BLaER1 treated with 17β-estradiol and CSF1 and Interleukin-3, amounts not matched to agents 10 nM and 100 nM (cell line): ENCODE results near the gene TRPV2.

Source experiments
- H3K27ac ChIP-seq, 11 experiments: shearing (Covaris generic); formaldehyde crosslinking; 2 replicates each; pipeline ENCODE4 v1.8.1; 2022
- H3K27me3 ChIP-seq, 11 experiments: shearing (Covaris generic); formaldehyde crosslinking; 2 replicates each; pipeline ENCODE4 v1.8.1; 2022
- H3K36me3 ChIP-seq, 11 experiments: shearing (Covaris generic); formaldehyde crosslinking; 2 replicates each; pipeline ENCODE4 v1.8.1; 2022
- H3K4me1 ChIP-seq, 10 experiments: shearing (Covaris generic); formaldehyde crosslinking; 2 replicates each; pipeline ENCODE4 v1.8.1; 2022
- H3K4me2 ChIP-seq, 11 experiments: shearing (Covaris generic); formaldehyde crosslinking; 2 replicates each; pipeline ENCODE4 v1.8.1; 2022
- H3K4me3 ChIP-seq, 10 experiments: shearing (Covaris generic); formaldehyde crosslinking; 2 replicates each; pipeline ENCODE4 v1.8.1; 2022
- H3K9ac ChIP-seq, 11 experiments: shearing (Covaris generic); formaldehyde crosslinking; 2 replicates each; pipeline ENCODE4 v1.8.1; 2022
- H3K9me3 ChIP-seq, 11 experiments: shearing (Covaris generic); formaldehyde crosslinking; replicated peaks in 1 of 11; 2 replicates each; pipeline ENCODE4 v1.8.1; 2022
- H4K20me1 ChIP-seq, 11 experiments: shearing (Covaris generic); formaldehyde crosslinking; 2 replicates each; pipeline ENCODE4 v1.8.1; 2022
- Cebpa-rat ChIP-seq, 11 experiments: shearing (Covaris generic); IDR thresholded peaks; 2 replicates each; pipeline ENCODE4 v1.8.1; 2022

The TRPV2 gene

GRCh38 chr17:16466407-16466806 lies 51.0 kb downstream of the TRPV2 start:
- Histone ChIP-seq H3K4me2 (no peak overlapping the region), H3K9me3 (no peaks in the 10 kb centered on the region), H3K27ac (no peak overlapping the region), H4K20me1 (peaks cover 0 to 78% (median 42%) of the 10 kb centered on the region in 11 experiments; a peak in 15 of 22 replicates), H3K36me3 (peaks cover 0 to 54% (median 26%) of the 10 kb centered on the region in 11 experiments; a peak in 18 of 22 replicates), H3K9ac (no peak overlapping the region), H3K4me1 (peaks cover 7 to 41% (median 32%) of the 10 kb centered on the region in 10 experiments; a peak in 19 of 20 replicates), H3K27me3 (no peaks in the 10 kb centered on the region), H3K4me3 (no peak overlapping the region)
- TF ChIP-seq Cebpa-rat (IDR thresholded peaks at IDR 0.05), result no peak

- H3K4me2 ChIP-seq, result no peak overlapping the region
- peaks cover 0 to 72% (median 36%) of the 10 kb centered on the region in 11 experiments; a peak in 15 of 22 replicates for H4K20me1 ChIP-seq
- H3K4me1 ChIP-seq, result peaks cover 7 to 43% (median 32%) of the 10 kb centered on the region in 10 experiments; a peak in 19 of 20 replicates
- H3K9me3 ChIP-seq, result no peaks in the 10 kb centered on the region
- no peak overlapping the region for H3K9ac ChIP-seq
- H3K27ac ChIP-seq, result no peak overlapping the region
- H3K4me3 ChIP-seq, result no peak overlapping the region
- H3K27me3 ChIP-seq, result no peaks in the 10 kb centered on the region
- no peak for TF ChIP-seq Cebpa-rat (IDR thresholded peaks at IDR 0.05)
- peaks cover 0 to 52% (median 20%) of the 10 kb centered on the region in 11 experiments; a peak in 18 of 22 replicates for H3K36me3 ChIP-seq
Measured at GRCh38 chr17:16467044-16467443, 51.7 kb downstream of the TRPV2 start.

GRCh38 chr17:16467886-16468285 lies 52.5 kb downstream of the TRPV2 start:
- TF ChIP-seq Cebpa-rat (IDR thresholded peaks at IDR 0.05), result no peak
- no peak overlapping the region for H3K4me3 ChIP-seq
- H3K9ac ChIP-seq, result no peak overlapping the region

GRCh38 chr17:16468428-16468992 lies 53.1 kb downstream of the TRPV2 start:
- no peak overlapping the region for H3K9ac ChIP-seq
- H4K20me1 ChIP-seq, result peaks cover 0 to 58% (median 21%) of the 10 kb centered on the region in 11 experiments; a peak in 14 of 22 replicates
- no peak for TF ChIP-seq Cebpa-rat (IDR thresholded peaks at IDR 0.05)
- H3K4me2 ChIP-seq, result no peak overlapping the region
- no peaks in the 10 kb centered on the region for H3K9me3 ChIP-seq
- H3K4me3 ChIP-seq, result no peak overlapping the region
- H3K36me3 ChIP-seq, result peaks cover 0 to 39% (median 8%) of the 10 kb centered on the region in 11 experiments; a peak in 9 of 22 replicates
- peaks cover 7 to 42% (median 31%) of the 10 kb centered on the region in 10 experiments; a peak in 19 of 20 replicates for H3K4me1 ChIP-seq
- no peaks in the 10 kb centered on the region for H3K27me3 ChIP-seq
- H3K27ac ChIP-seq, result no peak overlapping the region

More at GRCh38 chr17:16467886-16468285, 52.5 kb downstream of the TRPV2 start:
- Histone ChIP-seq H3K4me2 (no peak overlapping the region), H3K27ac (no peak overlapping the region), H3K9me3 (no peaks in the 10 kb centered on the region), H3K27me3 (no peaks in the 10 kb centered on the region), H3K36me3 (peaks cover 0 to 45% (median 11%) of the 10 kb centered on the region in 11 experiments; a peak in 16 of 22 replicates), H4K20me1 (peaks cover 0 to 64% (median 28%) of the 10 kb centered on the region in 11 experiments; a peak in 14 of 22 replicates), H3K4me1 (peaks cover 7 to 43% (median 32%) of the 10 kb centered on the region in 10 experiments; a peak in 19 of 20 replicates)

GRCh38 chr17:16470265-16470664 lies 54.9 kb downstream of the TRPV2 start:
- peak overlapping the region in 5 of 11 experiments; percentile 15 to 52 (median 21); a peak in 6 of 22 replicates for H3K27ac ChIP-seq

GRCh38 chr17:16471295-16471694 lies 55.9 kb downstream of the TRPV2 start:
- Histone ChIP-seq H3K9ac (no peak overlapping the region), H3K9me3 (no peaks in the 10 kb centered on the region), H3K4me1 (peaks cover 15 to 28% (median 19%) of the 10 kb centered on the region in 10 experiments), H4K20me1 (peaks cover 0 to 30% (median 4%) of the 10 kb centered on the region in 11 experiments; a peak in 9 of 22 replicates), H3K4me2 (peak overlapping the region in 1 of 11 experiments; percentile 20; a peak in 1 of 22 replicates), H3K27me3 (no peaks in the 10 kb centered on the region), H3K27ac (no peak overlapping the region), H3K36me3 (peaks cover 0 to 12% (median 0%) of the 10 kb centered on the region in 11 experiments; a peak in 3 of 22 replicates), H3K4me3 (no peak overlapping the region)
- TF ChIP-seq Cebpa-rat (IDR thresholded peaks at IDR 0.05), result no peak

More at GRCh38 chr17:16470265-16470664, 54.9 kb downstream of the TRPV2 start:
- Histone ChIP-seq H3K27me3 (no peaks in the 10 kb centered on the region), H3K9ac (peak overlapping the region in 4 of 11 experiments; percentile 7 to 27 (median 16); a peak in 4 of 22 replicates), H3K36me3 (peaks cover 0 to 21% (median 0%) of the 10 kb centered on the region in 11 experiments; a peak in 3 of 22 replicates), H3K4me3 (no peak overlapping the region), H3K4me1 (peaks cover 10 to 28% (median 18%) of the 10 kb centered on the region in 10 experiments), H3K4me2 (peak overlapping the region in 10 of 11 experiments; percentile 21 to 73 (median 64); a peak in 19 of 22 replicates), H3K9me3 (no peaks in the 10 kb centered on the region), H4K20me1 (peaks cover 0 to 40% (median 10%) of the 10 kb centered on the region in 11 experiments; a peak in 9 of 22 replicates)
- TF ChIP-seq Cebpa-rat (IDR thresholded peaks at IDR 0.05), result no peak

- Histone ChIP-seq H3K36me3 (peaks cover 0 to 7% (median 0%) of the 10 kb centered on the region in 11 experiments; a peak in 3 of 22 replicates), H3K9me3 (no peaks in the 10 kb centered on the region), H3K4me2 (no peak overlapping the region), H3K4me1 (peaks cover 15 to 28% (median 19%) of the 10 kb centered on the region in 10 experiments), H3K27me3 (no peaks in the 10 kb centered on the region), H4K20me1 (peaks cover 0 to 20% (median 0%) of the 10 kb centered on the region in 11 experiments; a peak in 5 of 22 replicates), H3K9ac (no peak overlapping the region), H3K27ac (no peak overlapping the region), H3K4me3 (no peak overlapping the region)
- no peak for TF ChIP-seq Cebpa-rat (IDR thresholded peaks at IDR 0.05)
Measured at GRCh38 chr17:16472539-16472938, 57.2 kb downstream of the TRPV2 start.

GRCh38 chr17:16473044-16474011 lies 58.0 kb downstream of the TRPV2 start:
- no peak overlapping the region for H3K4me3 ChIP-seq
- H3K4me1 ChIP-seq, result peaks cover 15 to 28% (median 19%) of the 10 kb centered on the region in 10 experiments
- H3K27ac ChIP-seq, result no peak overlapping the region
- no peaks in the 10 kb centered on the region for H3K9me3 ChIP-seq
- H3K4me2 ChIP-seq, result no peak overlapping the region
- peaks cover 0 to 7% (median 0%) of the 10 kb centered on the region in 11 experiments; a peak in 3 of 22 replicates for H3K36me3 ChIP-seq
- TF ChIP-seq Cebpa-rat (IDR thresholded peaks at IDR 0.05), result no peak
- peaks cover 0 to 20% (median 0%) of the 10 kb centered on the region in 11 experiments; a peak in 4 of 22 replicates for H4K20me1 ChIP-seq
- H3K9ac ChIP-seq, result no peak overlapping the region
- no peaks in the 10 kb centered on the region for H3K27me3 ChIP-seq
